ENCODE measurements around the gene NOL8.
A peak's percentile ranks its signal among the peaks of the same experiment; 100 is the strongest.

NOL8 gene

GRCh38 chr9:92325269-92325990 lies at the start of gene NOL8, which contains the start of gene CENPP:
Gene NOL8, minus strand, starts transcription at chr9:92325350. Its CDS starts 1,189 bp downstream, at chr9:92324161.
Gene CENPP, plus strand, starts transcription at chr9:92325953.
- Histone ChIP-seq H3K9ac (ENCODE audit: low read depth in 1 of 2, low read length in 2 of 2) (peak within 1 kb of the TSS; percentile 78 to 91), H3K27me3 (ENCODE audit: control insufficient read depth in 1 of 2, insufficient read depth in 2 of 2, low read length in 2 of 2) (no peaks in the 10 kb centered on the region), H3K9me3 (ENCODE audit: control insufficient read depth in 1 of 2, low read length in 2 of 2) (no peaks in the 10 kb centered on the region)

DNA sequence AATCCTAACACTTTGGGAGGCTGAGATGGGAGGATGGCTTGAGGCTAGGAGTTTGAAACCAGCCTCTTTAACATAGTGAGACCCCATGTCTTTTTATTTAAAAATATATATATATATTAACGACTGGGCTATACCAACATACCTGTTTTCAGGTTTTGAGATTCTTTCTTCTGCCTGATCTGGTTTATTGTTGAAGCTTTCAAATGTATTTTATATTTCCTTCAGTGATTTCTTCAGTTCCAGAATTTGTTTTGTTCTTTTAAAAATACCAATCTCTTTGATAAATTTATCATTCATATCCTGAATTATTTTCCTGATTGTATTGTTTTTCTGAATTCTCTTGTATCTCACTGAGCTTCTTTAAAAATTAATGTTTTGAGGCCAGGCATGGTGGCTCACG lies 48.0 kb upstream of the NOL8 start:
- H3K4me1 ChIP-seq (ENCODE audit: control insufficient read depth in 1 of 2, insufficient read depth in 2 of 2, low read length in 2 of 2), result no peaks in the 10 kb centered on the region
- H3K27ac ChIP-seq (ENCODE audit: low read depth, low read length), result no peak overlapping the region
- no peaks in the 10 kb centered on the region for H3K27me3 ChIP-seq (ENCODE audit: control insufficient read depth in 1 of 2, insufficient read depth in 2 of 2, low read length in 2 of 2)
- H3K9ac ChIP-seq (ENCODE audit: low read depth in 1 of 2, low read length in 2 of 2), result no peak overlapping the region
- no peaks in the 10 kb centered on the region for H3K9me3 ChIP-seq (ENCODE audit: control insufficient read depth in 1 of 2, low read length in 2 of 2)
- no peak overlapping the region for H3K4me3 ChIP-seq (ENCODE audit: low read depth in 1 of 2, low read length in 2 of 2)
- no peaks in the 10 kb centered on the region for H3K36me3 ChIP-seq (ENCODE audit: control insufficient read depth in 1 of 2, insufficient read depth in 2 of 2, low read length in 2 of 2)

More at GRCh38 chr9:92325269-92325990, at the start of gene NOL8, which contains the start of gene CENPP:
- Histone ChIP-seq H3K4me1 (ENCODE audit: control insufficient read depth in 1 of 2, insufficient read depth in 2 of 2, low read length in 2 of 2) (peaks cover 18 to 22% of the 10 kb centered on the region in 2 donors), H3K27ac (ENCODE audit: low read depth, low read length) (peak within 1 kb of the TSS; percentile 94), H3K36me3 (ENCODE audit: control insufficient read depth in 1 of 2, insufficient read depth in 2 of 2, low read length in 2 of 2) (peaks cover 6 to 16% of the 10 kb centered on the region in 2 donors), H3K4me3 (ENCODE audit: low read depth in 1 of 2, low read length in 2 of 2) (peak within 1 kb of the TSS; percentile 96 to 99)

- no peak overlapping the region for H3K4me3 ChIP-seq (ENCODE audit: low read depth in 1 of 2, low read length in 2 of 2)
- no peaks in the 10 kb centered on the region for H3K9me3 ChIP-seq (ENCODE audit: control insufficient read depth in 1 of 2, low read length in 2 of 2)
- H3K9ac ChIP-seq (ENCODE audit: low read depth in 1 of 2, low read length in 2 of 2), result no peak overlapping the region
- no peaks in the 10 kb centered on the region for H3K27me3 ChIP-seq (ENCODE audit: control insufficient read depth in 1 of 2, insufficient read depth in 2 of 2, low read length in 2 of 2)
- no peaks in the 10 kb centered on the region for H3K36me3 ChIP-seq (ENCODE audit: control insufficient read depth in 1 of 2, insufficient read depth in 2 of 2, low read length in 2 of 2)
- no peak overlapping the region for H3K27ac ChIP-seq (ENCODE audit: low read depth, low read length)
- H3K4me1 ChIP-seq (ENCODE audit: control insufficient read depth in 1 of 2, insufficient read depth in 2 of 2, low read length in 2 of 2), result no peaks in the 10 kb centered on the region
Observed at GRCh38 chr9:92369075-92369474, 43.9 kb upstream of the NOL8 start.

DNA sequence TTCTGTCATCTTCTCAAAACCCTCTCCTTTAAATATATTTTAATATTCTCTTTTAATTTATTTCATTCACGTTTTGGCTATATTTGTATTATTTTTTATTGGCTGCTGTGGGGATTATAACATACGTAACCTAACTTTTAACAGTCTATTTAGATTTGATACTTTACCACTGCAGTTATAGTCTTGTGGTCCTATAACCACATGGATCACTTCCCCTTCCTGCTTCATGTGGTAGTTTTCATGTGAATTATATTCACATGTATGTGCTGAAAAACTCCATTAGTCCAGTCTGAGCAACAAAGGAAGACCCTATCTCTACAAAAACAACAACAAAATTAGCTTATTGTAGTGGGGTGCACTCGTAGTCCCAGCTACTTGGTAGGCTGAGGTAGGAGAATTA lies 34.9 kb upstream of the NOL8 start:
- Histone ChIP-seq H3K9me3 (ENCODE audit: control insufficient read depth in 1 of 2, low read length in 2 of 2) (peaks cover 0 to 3% of the 10 kb centered on the region in 2 donors), H3K27me3 (ENCODE audit: control insufficient read depth in 1 of 2, insufficient read depth in 2 of 2, low read length in 2 of 2) (no peaks in the 10 kb centered on the region), H3K27ac (ENCODE audit: low read depth, low read length) (no peak overlapping the region), H3K9ac (ENCODE audit: low read depth in 1 of 2, low read length in 2 of 2) (no peak overlapping the region), H3K4me1 (ENCODE audit: control insufficient read depth in 1 of 2, insufficient read depth in 2 of 2, low read length in 2 of 2) (no peaks in the 10 kb centered on the region), H3K4me3 (ENCODE audit: low read depth in 1 of 2, low read length in 2 of 2) (no peak overlapping the region), H3K36me3 (ENCODE audit: control insufficient read depth in 1 of 2, insufficient read depth in 2 of 2, low read length in 2 of 2) (no peaks in the 10 kb centered on the region)

DNA sequence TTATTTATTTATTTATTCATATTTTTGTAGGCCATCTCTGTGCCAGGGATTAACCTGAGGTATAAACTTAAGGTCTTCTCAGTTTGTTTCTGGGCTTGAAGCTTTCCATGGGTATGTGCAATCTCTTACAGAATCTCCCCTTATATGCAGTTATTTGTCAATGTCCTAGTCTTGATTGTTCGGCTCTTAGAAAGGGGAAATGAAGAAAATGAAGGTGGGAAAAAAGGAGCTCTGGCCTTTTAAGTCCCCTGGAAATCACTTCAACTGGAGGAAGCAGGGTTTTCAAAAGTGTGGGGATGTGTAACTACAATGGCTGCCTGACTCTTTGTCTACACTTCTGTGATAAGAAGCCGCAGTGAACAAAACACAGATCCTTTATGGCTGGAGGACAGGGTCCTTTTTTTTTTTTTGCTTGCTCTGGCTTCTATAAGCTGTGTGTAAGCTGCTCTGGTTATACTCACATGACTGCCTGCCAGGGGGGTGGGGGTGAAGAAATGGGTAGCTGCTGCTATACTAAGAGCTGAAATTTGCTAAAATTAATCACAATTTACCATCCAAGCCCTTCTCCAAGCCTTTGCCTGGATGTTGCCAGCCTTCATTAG lies 34.3 kb upstream of the NOL8 start:
- Histone ChIP-seq H3K4me1 (ENCODE audit: control insufficient read depth in 1 of 2, insufficient read depth in 2 of 2, low read length in 2 of 2) (no peaks in the 10 kb centered on the region), H3K36me3 (ENCODE audit: control insufficient read depth in 1 of 2, insufficient read depth in 2 of 2, low read length in 2 of 2) (no peaks in the 10 kb centered on the region), H3K9me3 (ENCODE audit: control insufficient read depth in 1 of 2, low read length in 2 of 2) (peaks cover 0 to 3% of the 10 kb centered on the region in 2 donors), H3K27ac (ENCODE audit: low read depth, low read length) (no peak overlapping the region), H3K9ac (ENCODE audit: low read depth in 1 of 2, low read length in 2 of 2) (no peak overlapping the region), H3K4me3 (ENCODE audit: low read depth in 1 of 2, low read length in 2 of 2) (no peak overlapping the region), H3K27me3 (ENCODE audit: control insufficient read depth in 1 of 2, insufficient read depth in 2 of 2, low read length in 2 of 2) (no peaks in the 10 kb centered on the region)

- no peak overlapping the region for H3K27ac ChIP-seq (ENCODE audit: low read depth, low read length)
- no peak overlapping the region for H3K4me3 ChIP-seq (ENCODE audit: low read depth in 1 of 2, low read length in 2 of 2)
- no peaks in the 10 kb centered on the region for H3K27me3 ChIP-seq (ENCODE audit: control insufficient read depth in 1 of 2, insufficient read depth in 2 of 2, low read length in 2 of 2)
- H3K9ac ChIP-seq (ENCODE audit: low read depth in 1 of 2, low read length in 2 of 2), result no peak overlapping the region
- no peaks in the 10 kb centered on the region for H3K4me1 ChIP-seq (ENCODE audit: control insufficient read depth in 1 of 2, insufficient read depth in 2 of 2, low read length in 2 of 2)
- H3K9me3 ChIP-seq (ENCODE audit: control insufficient read depth in 1 of 2, low read length in 2 of 2), result peaks cover 2 to 3% of the 10 kb centered on the region in 2 donors
- H3K36me3 ChIP-seq (ENCODE audit: control insufficient read depth in 1 of 2, insufficient read depth in 2 of 2, low read length in 2 of 2), result no peaks in the 10 kb centered on the region
Observed at GRCh38 chr9:92353051-92353450, 27.9 kb upstream of the NOL8 start.

GRCh38 chr9:92350740-92351133 lies 25.6 kb upstream of the NOL8 start:
- H3K27me3 ChIP-seq (ENCODE audit: control insufficient read depth in 1 of 2, insufficient read depth in 2 of 2, low read length in 2 of 2), result no peaks in the 10 kb centered on the region
- no peaks in the 10 kb centered on the region for H3K36me3 ChIP-seq (ENCODE audit: control insufficient read depth in 1 of 2, insufficient read depth in 2 of 2, low read length in 2 of 2)
- H3K9me3 ChIP-seq (ENCODE audit: control insufficient read depth in 1 of 2, low read length in 2 of 2), result peaks cover 0 to 2% of the 10 kb centered on the region in 2 donors
- H3K4me1 ChIP-seq (ENCODE audit: control insufficient read depth in 1 of 2, insufficient read depth in 2 of 2, low read length in 2 of 2), result no peaks in the 10 kb centered on the region
- H3K27ac ChIP-seq (ENCODE audit: low read depth, low read length), result no peak overlapping the region
- H3K9ac ChIP-seq (ENCODE audit: low read depth in 1 of 2, low read length in 2 of 2), result no peak overlapping the region
- H3K4me3 ChIP-seq (ENCODE audit: low read depth in 1 of 2, low read length in 2 of 2), result no peak overlapping the region

- Histone ChIP-seq H3K27me3 (ENCODE audit: control insufficient read depth in 1 of 2, insufficient read depth in 2 of 2, low read length in 2 of 2) (no peaks in the 10 kb centered on the region), H3K9me3 (ENCODE audit: control insufficient read depth in 1 of 2, low read length in 2 of 2) (peaks cover 0 to 2% of the 10 kb centered on the region in 2 donors), H3K4me3 (ENCODE audit: low read depth in 1 of 2, low read length in 2 of 2) (no peak overlapping the region), H3K36me3 (ENCODE audit: control insufficient read depth in 1 of 2, insufficient read depth in 2 of 2, low read length in 2 of 2) (no peaks in the 10 kb centered on the region), H3K4me1 (ENCODE audit: control insufficient read depth in 1 of 2, insufficient read depth in 2 of 2, low read length in 2 of 2) (no peaks in the 10 kb centered on the region), H3K9ac (ENCODE audit: low read depth in 1 of 2, low read length in 2 of 2) (no peak overlapping the region), H3K27ac (ENCODE audit: low read depth, low read length) (no peak overlapping the region)
Observed at GRCh38 chr9:92349771-92350739, 24.9 kb upstream of the NOL8 start.

DNA sequence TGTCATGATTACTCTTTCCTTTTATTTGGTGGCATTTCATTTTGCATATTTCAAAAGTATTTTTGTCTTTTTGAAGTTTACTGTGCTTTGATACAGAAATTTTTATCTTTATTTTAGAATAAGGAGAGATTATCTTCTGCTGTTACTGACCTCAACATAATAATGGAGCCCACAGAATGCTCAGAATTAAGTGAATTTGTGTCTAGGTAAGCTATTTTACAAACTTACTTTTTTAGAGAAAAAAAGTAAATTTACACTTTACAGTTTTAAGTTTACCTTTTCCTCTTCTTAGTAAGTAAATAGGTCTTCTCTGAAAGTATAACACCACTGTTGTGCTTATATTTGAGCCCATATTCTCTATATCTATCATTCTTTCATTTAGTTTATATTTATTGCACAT lies 20.4 kb upstream of the NOL8 start:
- H3K4me1 ChIP-seq (ENCODE audit: control insufficient read depth in 1 of 2, insufficient read depth in 2 of 2, low read length in 2 of 2), result no peaks in the 10 kb centered on the region
- no peak overlapping the region for H3K27ac ChIP-seq (ENCODE audit: low read depth, low read length)
- H3K9me3 ChIP-seq (ENCODE audit: control insufficient read depth in 1 of 2, low read length in 2 of 2), result no peaks in the 10 kb centered on the region
- H3K36me3 ChIP-seq (ENCODE audit: control insufficient read depth in 1 of 2, insufficient read depth in 2 of 2, low read length in 2 of 2), result no peaks in the 10 kb centered on the region
- no peak overlapping the region for H3K4me3 ChIP-seq (ENCODE audit: low read depth in 1 of 2, low read length in 2 of 2)
- H3K27me3 ChIP-seq (ENCODE audit: control insufficient read depth in 1 of 2, insufficient read depth in 2 of 2, low read length in 2 of 2), result no peaks in the 10 kb centered on the region
- no peak overlapping the region for H3K9ac ChIP-seq (ENCODE audit: low read depth in 1 of 2, low read length in 2 of 2)
